Measurements from ENCODE around the gene IGFLR1. TPM values are rescaled to one million over a fixed set of nuclear protein-coding genes. Genes with fewer than 3 reads are reported as not detected.

Gene IGFLR1
- total and polyA plus RNA-seq, 2 of the 8 experiments (the other 6 are each of a cell fraction or from before 2014, with no cell fraction given): 8.4 to 28.9 TPM

GRCh38 chr19:35715981-35716800, 26.1 kb downstream of the IGFLR1 start (continued):
- TF ChIP-seq CHD7 (IDR thresholded peaks at IDR 0.05; ENCODE audit: insufficient replicate concordance, low read length) (no peak), TCF12 (IDR thresholded peaks at IDR 0.05; ENCODE audit: low read depth, low read length) (no peak)
- TF ChIP-seq, protein P1, sequence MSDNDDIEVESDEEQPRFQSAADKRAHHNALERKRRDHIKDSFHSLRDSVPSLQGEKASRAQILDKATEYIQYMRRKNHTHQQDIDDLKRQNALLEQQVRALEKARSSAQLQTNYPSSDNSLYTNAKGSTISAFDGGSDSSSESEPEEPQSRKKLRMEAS (IDR thresholded peaks at IDR 0.05): peak; percentile 87

All from H1 (cell line).